HuH-7 (cell line): ENCODE results near the gene TGM1.

ENCODE experiments used
- DNase-seq: peaks from one replicate; pipeline ENCODE4 v3.0.0; 2011; ENCODE audit warnings: low spot score

TGM1 gene

DNA sequence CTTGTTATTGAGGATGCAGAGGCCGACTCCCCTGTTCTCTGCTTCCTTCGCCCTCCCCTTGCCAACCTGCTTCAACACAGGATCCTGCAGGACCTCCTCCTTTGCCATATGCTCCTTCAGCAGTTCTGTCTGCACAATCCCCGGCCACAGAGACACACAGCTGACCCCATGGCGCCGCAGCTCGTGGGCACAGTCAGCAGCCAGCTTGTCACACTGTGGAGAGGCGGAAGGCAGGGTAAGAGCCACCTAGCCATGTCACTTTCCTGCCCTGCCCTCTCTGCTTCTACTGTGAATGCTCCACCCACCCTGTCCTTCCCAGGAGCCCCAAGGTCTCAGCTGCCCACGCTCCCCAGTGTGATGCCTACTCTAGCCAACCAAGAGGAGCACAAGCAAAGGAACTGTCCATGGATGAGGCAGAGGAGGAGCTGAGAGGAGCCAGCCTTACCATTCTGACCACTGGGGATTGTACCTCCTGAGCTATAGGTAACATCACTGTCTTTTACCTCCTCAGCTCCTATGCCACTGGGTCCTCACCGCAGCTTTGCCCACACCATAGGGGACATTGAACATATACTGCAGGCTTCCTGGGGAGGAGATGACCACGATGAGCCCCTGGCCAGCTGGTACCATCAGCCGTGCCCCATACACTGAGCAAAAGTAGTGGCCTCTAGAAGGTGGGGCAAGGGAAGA lies 29.3 kb upstream of the TGM1 start:
- no peak for DNase-seq

- DNase-seq: no peak
Measured at GRCh38 chr14:24291446-24292117, 28.6 kb upstream of the TGM1 start.

- DNase-seq: no peak
Measured at GRCh38 chr14:24290746-24291145, 27.8 kb upstream of the TGM1 start.

DNA sequence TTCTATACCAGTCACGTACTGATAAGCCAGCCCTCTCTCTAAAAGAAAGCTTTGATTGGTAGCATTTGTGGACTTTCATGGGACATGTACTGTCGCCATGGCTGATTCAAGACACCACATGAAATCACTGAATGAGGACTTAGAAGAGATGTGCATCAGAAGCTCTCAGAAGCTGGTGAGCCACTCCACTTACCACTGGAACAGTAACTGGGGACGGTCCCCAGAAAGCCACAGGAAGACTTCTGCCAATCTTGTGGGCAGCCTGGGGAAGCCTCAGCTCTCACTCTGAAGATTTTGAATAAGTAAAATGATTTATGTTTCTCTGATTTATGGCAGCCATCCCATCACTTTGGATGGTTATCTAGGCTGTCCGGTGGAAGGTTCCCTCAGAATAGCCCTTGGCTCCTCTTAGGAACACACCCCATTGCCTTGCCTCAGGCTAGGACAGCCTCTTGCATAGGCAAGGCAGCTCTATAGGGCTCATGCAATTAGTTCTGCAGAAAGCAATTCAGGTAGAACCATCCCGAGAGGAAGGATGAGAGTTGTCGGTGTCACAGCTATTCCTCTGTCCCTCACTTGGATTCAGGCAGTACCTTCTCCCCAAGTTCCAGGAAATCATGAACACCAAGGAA lies 26.8 kb upstream of the TGM1 start:
- no peak for DNase-seq

DNA sequence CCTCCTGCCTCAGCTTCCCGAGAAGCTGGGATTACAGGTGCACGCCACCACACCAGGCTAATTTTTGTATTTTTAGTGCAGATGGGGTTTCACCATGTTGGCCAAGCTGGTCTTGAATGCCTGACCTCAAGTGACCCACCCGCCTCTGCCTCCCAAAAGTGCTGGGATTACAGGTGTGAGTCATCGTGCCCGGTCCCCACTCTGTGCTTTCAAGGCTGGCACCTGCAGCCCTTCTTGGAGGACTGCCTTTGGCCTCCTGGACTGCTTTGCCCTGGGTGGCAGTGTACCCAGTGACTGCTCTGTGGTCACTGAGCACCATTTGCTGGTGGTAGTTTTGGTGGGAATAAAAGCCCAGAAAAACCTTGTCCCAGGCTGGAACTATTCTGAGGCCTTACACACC lies 24.0 kb upstream of the TGM1 start:
- no peak for DNase-seq

- no peak for DNase-seq
Measured at GRCh38 chr14:24285351-24285750, 22.4 kb upstream of the TGM1 start.

- DNase-seq: no peak
Measured at GRCh38 chr14:24284501-24285035, 21.6 kb upstream of the TGM1 start.

GRCh38 chr14:24283796-24284460 lies 21.0 kb upstream of the TGM1 start:
- DNase-seq: no peak

GRCh38 chr14:24282736-24283135 lies 19.8 kb upstream of the TGM1 start:
- no peak for DNase-seq

DNA sequence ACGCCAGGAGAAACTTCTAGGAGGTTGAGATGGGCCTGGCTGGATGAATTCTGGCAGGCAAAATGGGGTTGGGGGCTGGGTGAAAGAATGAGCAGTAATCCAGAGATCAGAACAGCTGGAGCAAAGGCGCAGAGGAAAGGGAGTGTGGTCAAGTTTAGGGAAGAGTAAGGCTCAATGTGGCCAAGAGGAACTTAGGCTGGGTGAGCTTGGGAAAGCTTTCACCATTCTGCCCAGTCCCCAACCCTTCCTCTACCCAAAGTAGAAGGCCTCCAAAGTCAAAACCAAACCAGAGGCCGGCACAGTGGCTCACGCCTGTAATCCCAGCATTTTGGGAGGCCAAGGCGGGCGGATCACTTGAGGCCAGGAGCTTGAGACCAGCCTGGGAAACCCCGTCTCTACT lies 18.7 kb upstream of the TGM1 start:
- no peak for DNase-seq

DNA sequence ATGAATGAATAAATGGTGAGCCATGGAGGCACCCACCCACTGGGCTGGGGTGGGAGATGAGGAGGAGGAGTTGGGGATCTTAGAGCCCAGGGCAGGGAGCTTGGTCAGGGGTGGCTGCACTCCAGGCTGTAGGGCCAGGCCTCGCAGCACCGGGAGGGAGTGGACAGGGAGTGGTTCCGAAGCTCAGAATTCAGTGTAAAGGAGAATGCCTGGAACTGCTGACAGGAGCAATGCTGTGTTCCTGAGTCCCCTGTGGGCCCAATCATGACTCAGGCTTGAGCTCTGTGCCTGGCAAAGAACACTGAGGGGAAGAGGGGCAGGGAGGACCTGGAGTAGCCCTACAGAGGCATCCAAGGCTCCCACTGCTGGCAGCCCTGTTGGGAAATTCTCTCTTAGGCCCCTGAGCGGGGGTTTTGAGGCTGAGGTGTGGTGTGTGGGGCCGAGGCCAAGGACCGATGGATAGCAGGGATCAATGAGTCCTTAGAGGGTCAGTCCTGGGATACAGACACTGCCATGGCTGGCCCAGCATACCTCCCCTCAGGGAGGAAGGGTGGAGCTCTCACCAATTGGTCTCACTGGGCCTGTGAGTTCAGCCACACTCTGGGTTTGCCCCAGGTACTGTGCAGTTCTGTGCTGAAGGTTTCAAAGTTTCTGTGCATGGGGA lies 18.0 kb upstream of the TGM1 start:
- no peak for DNase-seq

GRCh38 chr14:24279301-24280186 lies 16.6 kb upstream of the TGM1 start:
- DNase-seq: no peak

GRCh38 chr14:24278424-24278823 lies 15.4 kb upstream of the TGM1 start:
- no peak for DNase-seq

GRCh38 chr14:24277606-24278321 lies 14.8 kb upstream of the TGM1 start:
- DNase-seq: no peak

- DNase-seq: no peak
Measured at GRCh38 chr14:24277071-24277470, 14.1 kb upstream of the TGM1 start.

DNA sequence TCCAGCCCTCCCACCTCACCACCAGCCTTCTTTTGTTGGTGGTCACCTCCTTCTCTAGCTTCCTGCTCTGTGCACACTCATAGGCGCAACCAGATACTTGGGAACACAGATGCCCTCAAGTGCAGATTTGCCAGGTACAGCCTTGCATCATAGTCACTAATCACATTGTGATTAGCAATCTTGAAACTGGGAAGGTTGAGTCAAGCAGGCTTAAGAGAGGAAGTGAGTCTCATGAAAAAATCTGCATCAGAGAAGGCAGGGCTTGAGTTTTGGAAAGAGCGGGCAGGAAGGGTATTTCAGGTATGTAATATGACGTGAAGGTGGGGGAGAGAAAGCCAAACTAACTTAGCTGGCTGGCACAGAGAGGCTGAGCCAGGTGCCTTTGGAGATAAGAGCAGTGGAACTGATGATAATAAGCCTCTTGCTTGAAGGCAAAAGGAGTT lies 11.1 kb upstream of the TGM1 start:
- DNase-seq: no peak

DNA sequence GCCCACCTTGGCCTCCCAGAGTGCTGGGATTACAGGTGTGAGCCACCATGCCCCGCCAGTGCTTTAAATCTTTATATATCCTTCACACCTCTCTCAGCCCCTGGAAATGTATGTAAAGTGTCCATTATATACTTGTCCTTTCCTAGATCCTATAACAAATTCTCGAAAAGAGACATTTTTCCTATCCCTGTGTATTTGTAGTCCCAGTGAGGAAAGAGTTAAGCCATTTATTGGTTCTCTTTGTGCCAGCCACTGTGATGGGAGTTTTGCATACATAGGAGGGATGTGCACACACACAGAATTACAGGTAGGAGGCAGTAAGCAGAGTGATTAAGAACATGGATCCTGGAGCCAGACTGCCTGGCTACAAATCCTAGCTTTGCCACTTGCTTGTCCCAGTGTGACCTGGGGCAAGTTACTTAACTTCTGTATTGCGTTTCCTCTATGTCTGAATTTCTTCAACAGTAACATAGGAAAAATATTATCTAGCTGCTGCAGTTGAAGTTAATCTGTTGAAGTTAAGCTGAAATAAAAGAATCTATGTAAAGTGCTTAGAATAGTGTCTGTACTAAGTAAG lies 10.5 kb upstream of the TGM1 start:
- peak; percentile 44 for DNase-seq

DNA sequence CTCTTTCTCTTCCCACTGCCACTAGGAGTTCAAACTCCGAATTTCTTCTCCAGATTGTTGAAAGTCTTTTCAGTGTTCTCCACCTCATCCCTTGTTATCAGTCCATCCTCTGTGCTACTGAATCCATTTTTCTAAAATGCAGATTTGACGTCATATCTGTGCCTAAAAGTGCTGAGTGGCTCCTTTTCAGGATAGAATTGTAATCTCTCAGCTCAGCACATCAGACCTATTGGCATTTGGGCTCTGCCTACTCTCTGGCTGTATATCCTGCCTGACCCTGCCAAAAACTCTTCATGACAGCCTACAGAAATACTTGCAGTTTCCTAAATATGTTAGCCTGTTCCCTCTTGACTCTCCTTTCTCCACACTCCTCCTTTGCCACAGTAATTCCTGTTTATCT lies 9.5 kb upstream of the TGM1 start:
- DNase-seq: no peak

- no peak for DNase-seq
Measured at GRCh38 chr14:24271834-24272263, 8.9 kb upstream of the TGM1 start.
